Measurements from ENCODE around the gene LRIG1.

GRCh38 chr3:66483409-66483906 lies 17.4 kb downstream of the LRIG1 start:
- TF ChIP-seq CTCF (IDR thresholded peaks at IDR 0.05; ENCODE audit: borderline replicate concordance, extremely low read depth, low read length, poor library complexity, severe bottlenecking) (no peak), EZH2 (IDR thresholded peaks at IDR 0.05; ENCODE audit: borderline replicate concordance, low read depth, low read length, severe bottlenecking) (no peak)
